ENCODE results near the gene TMEM263. TPM values are rescaled to one million over a fixed set of nuclear protein-coding genes. Genes with fewer than 3 reads are reported as not detected.

Gene TMEM263
- total and polyA plus RNA-seq, 9 of the 15 experiments (the other 6 are each of a cell fraction or from before 2014, with no cell fraction given) = 12.6 to 36.7 (median 24.4) TPM

GRCh38 chr12:106954462-106955376, 988 bp upstream of the TMEM263 start (continued):
- TF ChIP-seq CREB1 (IDR thresholded peaks at IDR 0.05) (no peak), CREB1 (CRISPR knock-in tag; IDR thresholded peaks at IDR 0.05) (0 out of 2 replicates have a peak, but pooled peaks have one; percentile 3), ZNF561 (CRISPR knock-in tag; conservative IDR thresholded peaks at IDR 0.05) (no peak), ZNF699 (CRISPR knock-in tag; IDR thresholded peaks at IDR 0.05; ENCODE audit: insufficient replicate concordance) (no peak), ARID3A (IDR thresholded peaks at IDR 0.05; ENCODE audit: borderline replicate concordance, low read depth, low read length) (no peak), CBFA2T2 (conservative IDR thresholded peaks at IDR 0.05) (no peak), SAFB2 (IDR thresholded peaks at IDR 0.05; ENCODE audit: borderline replicate concordance, low read depth, low read length, severe bottlenecking) (no peak), ZMIZ1 (IDR thresholded peaks at IDR 0.05; ENCODE audit: low read depth in 2 of 2, low read length in 2 of 2) (no peak), ETV5 (CRISPR knock-in tag; IDR thresholded peaks at IDR 0.05; ENCODE audit: low read depth) (no peak), SLC30A9 (CRISPR knock-in tag; IDR thresholded peaks at IDR 0.05) (no peak), ARNT (IDR thresholded peaks at IDR 0.05) (no peak; a peak in 1 of 4 replicates), DLX4 (CRISPR knock-in tag; IDR thresholded peaks at IDR 0.05) (no peak), TCF7L2 (IDR thresholded peaks at IDR 0.05; ENCODE audit: low read depth, low read length) (no peak), GATAD2B (IDR thresholded peaks at IDR 0.05; ENCODE audit: borderline replicate concordance) (no peak), MYNN (IDR thresholded peaks at IDR 0.05) (no peak), MYNN (CRISPR knock-in tag; IDR thresholded peaks at IDR 0.05) (no peak), SIN3A (IDR thresholded peaks at IDR 0.05; ENCODE audit: borderline replicate concordance in 2 of 2, control insufficient read depth in 1 of 2, low read depth in 2 of 2, low read length in 2 of 2) (peak; percentile 48 to 58; a peak in 2 of 4 replicates), ZNF696 (CRISPR knock-in tag; conservative IDR thresholded peaks at IDR 0.05) (no peak), SIN3B (IDR thresholded peaks at IDR 0.05; ENCODE audit: low read depth) (no peak), FOXP4 (CRISPR knock-in tag; IDR thresholded peaks at IDR 0.05; ENCODE audit: borderline replicate concordance) (peak; percentile 75; the same call in 1 of the 2 replicates)
